WTC11 (cell line): ENCODE results near the gene MRPL34.
"Not testable (repeated sequence)": the region's sequence is repeated elsewhere in the genome, so short reads cannot be mapped to it uniquely, and the experiment has no call there.

Experiments used
- ATF3 ChIP-seq: sonication (generic); formaldehyde crosslinking; conservative IDR thresholded peaks from 2 replicates; pipeline ENCODE4 v1.8.1; 2022; ENCODE audit warnings: mild to moderate bottlenecking, missing genetic modification reagents
- CTCF ChIP-seq: fragments of 200-600 bp; IDR thresholded peaks from 2 replicates; pipeline ENCODE4 v1.8.0; 2022; ENCODE audit warnings: antibody characterized with exemption
- NR1H2 ChIP-seq: sonication (generic); formaldehyde crosslinking; IDR thresholded peaks from 2 replicates; pipeline ENCODE4 v1.9.0; 2021; ENCODE audit warnings: mild to moderate bottlenecking, moderate library complexity, missing genetic modification reagents
- RORB ChIP-seq: fragments of 250-450 bp; sonication (Bioruptor Pico); IDR thresholded peaks from 2 replicates; pipeline ENCODE4 v1.9.0; 2021; ENCODE audit warnings: mild to moderate bottlenecking
- SP1 ChIP-seq: sonication (generic); formaldehyde crosslinking; conservative IDR thresholded peaks from 2 replicates; pipeline ENCODE4 v1.8.1; 2022; ENCODE audit warnings: missing genetic modification reagents
- ZNF232 ChIP-seq: sonication (generic); formaldehyde crosslinking; IDR thresholded peaks from 2 replicates; pipeline ENCODE4 v1.8.0; 2022; ENCODE audit warnings: mild to moderate bottlenecking, missing genetic modification reagents
- TF ChIP-seq, protein P1 (sequence below): sonication (generic); formaldehyde crosslinking; IDR thresholded peaks from 2 replicates; pipeline ENCODE4 v1.8.0; 2022; ENCODE audit warnings: mild to moderate bottlenecking, missing genetic modification reagents

GRCh38 chr19:17274892-17275291 lies 30.8 kb upstream of the MRPL34 start:
- not testable (repeated sequence) for TF ChIP-seq CTCF; SP1 (CRISPR knock-in tag); NR1H2 (CRISPR knock-in tag); RORB (CRISPR knock-in tag); ZNF232 (CRISPR knock-in tag); ATF3
- TF ChIP-seq, protein P1, sequence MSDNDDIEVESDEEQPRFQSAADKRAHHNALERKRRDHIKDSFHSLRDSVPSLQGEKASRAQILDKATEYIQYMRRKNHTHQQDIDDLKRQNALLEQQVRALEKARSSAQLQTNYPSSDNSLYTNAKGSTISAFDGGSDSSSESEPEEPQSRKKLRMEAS = not testable (repeated sequence)
